H1 (cell line): ENCODE data around the gene THAP7. TPM values are rescaled to one million over a fixed set of nuclear protein-coding genes. Genes with fewer than 3 reads are reported as not detected.

Experiments used
- CBX8 ChIP-seq: fragments of 300-800, 300-1000 bp; sonication (generic); IDR thresholded peaks from 2 replicates; pipeline ENCODE4 v1.7.1; 2016; ENCODE audit warnings: low read depth, low read length, borderline replicate concordance
- NRF1 ChIP-seq: IDR thresholded peaks from 2 replicates; pipeline ENCODE4 v1.6.1; 2011; ENCODE audit warnings: mild to moderate bottlenecking, low read depth, low read length, improper control_type of control experiment
- TBP ChIP-seq: IDR thresholded peaks from 2 replicates; pipeline ENCODE4 v1.6.1; 2011; ENCODE audit warnings: low read depth, low read length, improper control_type of control experiment
- polyA plus RNA-seq, 7 experiments: library from polyadenylated mRNA; depleted of rRNA in 3 of 7; stranded (reverse) in 5 of 7; unstranded in 2 of 7; fragments of >200 nt in 5 of 7; fragments of 200-250 nt in 2 of 7; gene quantifications; 1 replicate in 5 of 7; 2 replicates in 1 of 7; 4 replicates in 1 of 7; pipeline versions ENCODE4 v1.2.1 to v1.2.3, GENCODE V29; 2011 to 2013; ENCODE audit warnings: missing spikeins in 2 of 7, mixed read lengths in 2 of 7
- total RNA-seq: library from RNA; stranded (reverse); fragmentation: NEBNext Ultra II Directional; extraction: Animal tissue kit (Norgen Biotek cat#: 25700); gene quantifications from 2 replicates; pipeline ENCODE4 v1.2.1, GENCODE V29; 2021

The THAP7 gene
- total and polyA plus RNA-seq, 2 of the 8 experiments (the other 6 are each of a cell fraction or from before 2014, with no cell fraction given): 16.9 to 32.5 TPM

GRCh38 chr22:20970939-20971657 is 30.8 kb downstream of the THAP7 start (continued):
- TF ChIP-seq NRF1: no peak
- TF ChIP-seq CBX8: no peak
- TF ChIP-seq TBP: no peak
